ENCODE results near the gene LTBP1. TPM values are rescaled to one million over a fixed set of nuclear protein-coding genes. Genes with fewer than 3 reads are reported as not detected.

LTBP1 gene
- total RNA-seq, 1 donor from 2014 or later: 48.4 TPM

- intact Hi-C loops (cut with DNase I): loop anchor here (10.0 kb wide), 1 partner anchor 139 kb away; no protein-coding TSS in a partner anchor
- Histone ChIP-seq H3K4me3 (peak overlapping the region; percentile 32 to 48), H3K36me3 (no peaks in the 10 kb centered on the region), H3K9me3 (no peaks in the 10 kb centered on the region), H3K4me1 (peaks cover 48% of the 10 kb centered on the region), H3K27ac (peak overlapping the region; percentile 77), H3K27me3 (no peaks in the 10 kb centered on the region)
- no peak for DNase-seq (ENCODE audit: extremely low spot score in 2 of 2)
- TF ChIP-seq POLR2A (IDR thresholded peaks at IDR 0.05) (no peak), POLR2AphosphoS5 (IDR thresholded peaks at IDR 0.05; ENCODE audit: insufficient read depth in 1 of 2, low read depth in 1 of 2) (no peak), CTCF (IDR thresholded peaks at IDR 0.05) (no peak)
These were observed 188.9 kb downstream of the LTBP1 start for GRCh38 chr2:33135645-33136044.

- Histone ChIP-seq H3K4me3 (peak overlapping the region; percentile 32 to 48), H3K27ac (peak overlapping the region; percentile 77), H3K27me3 (no peaks in the 10 kb centered on the region), H3K9me3 (no peaks in the 10 kb centered on the region), H3K4me1 (peaks cover 50% of the 10 kb centered on the region), H3K36me3 (no peaks in the 10 kb centered on the region)
- no peak for DNase-seq (ENCODE audit: extremely low spot score in 2 of 2)
- intact Hi-C loops (cut with DNase I): loop anchor here (10.0 kb wide), 1 partner anchor 139 kb away; no protein-coding TSS in a partner anchor
- no peak for TF ChIP-seq CTCF (IDR thresholded peaks at IDR 0.05)
These were observed 189.3 kb downstream of the LTBP1 start for GRCh38 chr2:33136056-33136455.

GRCh38 chr2:33136566-33136965 lies 189.8 kb downstream of the LTBP1 start:
- H3K9me3 ChIP-seq: no peaks in the 10 kb centered on the region
- no peak for TF ChIP-seq POLR2AphosphoS5 (IDR thresholded peaks at IDR 0.05; ENCODE audit: insufficient read depth in 1 of 2, low read depth in 1 of 2)
- no peak for TF ChIP-seq POLR2A (IDR thresholded peaks at IDR 0.05)
- TF ChIP-seq CTCF (IDR thresholded peaks at IDR 0.05): no peak
- intact Hi-C loops (cut with DNase I): loop anchor here (10.0 kb wide), 1 partner anchor 138 kb away; no protein-coding TSS in a partner anchor
- no peak for DNase-seq (ENCODE audit: extremely low spot score in 2 of 2)
- peak overlapping the region; percentile 77 for H3K27ac ChIP-seq
- H3K27me3 ChIP-seq: no peaks in the 10 kb centered on the region
- H3K4me3 ChIP-seq: peak overlapping the region in 1 of 2 donors; percentile 48
- H3K4me1 ChIP-seq: peaks cover 55% of the 10 kb centered on the region
- no peaks in the 10 kb centered on the region for H3K36me3 ChIP-seq

- Histone ChIP-seq H3K4me1 (peaks cover 60% of the 10 kb centered on the region), H3K27me3 (no peaks in the 10 kb centered on the region), H3K9me3 (no peaks in the 10 kb centered on the region), H3K4me3 (peak overlapping the region in 1 of 2 donors; percentile 48), H3K27ac (peak overlapping the region; percentile 25), H3K36me3 (no peaks in the 10 kb centered on the region)
- intact Hi-C loops (cut with DNase I): loop anchor here (10.0 kb wide), 1 partner anchor 137 kb away; no protein-coding TSS in a partner anchor
- TF ChIP-seq POLR2A (IDR thresholded peaks at IDR 0.05): no peak
- TF ChIP-seq POLR2AphosphoS5 (IDR thresholded peaks at IDR 0.05; ENCODE audit: insufficient read depth in 1 of 2, low read depth in 1 of 2): no peak
- no peak for TF ChIP-seq CTCF (IDR thresholded peaks at IDR 0.05)
- DNase-seq (ENCODE audit: extremely low spot score in 2 of 2): no peak
These were observed 190.6 kb downstream of the LTBP1 start for GRCh38 chr2:33137331-33137730.

GRCh38 chr2:33139949-33140348 lies 193.2 kb downstream of the LTBP1 start:
- Histone ChIP-seq H3K27ac (no peak overlapping the region), H3K9me3 (no peaks in the 10 kb centered on the region), H3K27me3 (no peaks in the 10 kb centered on the region), H3K4me1 (peaks cover 74% of the 10 kb centered on the region), H3K36me3 (no peaks in the 10 kb centered on the region), H3K4me3 (no peak overlapping the region)
- no peak for TF ChIP-seq POLR2A (IDR thresholded peaks at IDR 0.05)
- TF ChIP-seq CTCF (IDR thresholded peaks at IDR 0.05): no peak
- no peak for TF ChIP-seq POLR2AphosphoS5 (IDR thresholded peaks at IDR 0.05; ENCODE audit: insufficient read depth in 1 of 2, low read depth in 1 of 2)
- DNase-seq (ENCODE audit: extremely low spot score in 2 of 2): no peak
- intact Hi-C loops (cut with DNase I): loop anchor here (10.0 kb wide), 2 partner anchors 75 to 135 kb away; no protein-coding TSS in a partner anchor

All from vagina (tissue), 2 donors.